AG04449 (cell line): ENCODE data around the gene LRRC28.

Experiments used
- CTCF ChIA-PET: fragments of 350-600 bp; formaldehyde crosslinking; extraction: SDS; loops from one replicate; lab custom pipeline; 2021; ENCODE audit warnings: antibody characterized with exemption; lab: Yijun Ruan, JAX
- POLR2A ChIA-PET: fragments of 400-600, 350-600 bp; formaldehyde crosslinking; extraction: SDS; loops from one replicate; lab custom pipeline; 2020; ENCODE audit warnings: antibody characterized with exemption, inconsistent platforms; lab: Yijun Ruan, JAX
- DNase-seq: peaks from one replicate; pipeline ENCODE4 v3.0.0-alpha.2; 2010; ENCODE audit warnings: low read depth, low spot score
- H3K4me3 ChIP-seq: 2 replicates; pipeline ENCODE4 v1.5.1; 2011; ENCODE audit warnings: low read depth, mild to moderate bottlenecking, control low read depth, low read length
- CTCF ChIP-seq: IDR thresholded peaks from one replicate; pipeline ENCODE4 v1.5.1; 2011; ENCODE audit warnings: mild to moderate bottlenecking, moderate library complexity, low read length, control low read depth, inconsistent platforms; ENCODE audit not compliant: insufficient read depth; ENCODE audit errors: missing control alignments

Gene LRRC28

DNA sequence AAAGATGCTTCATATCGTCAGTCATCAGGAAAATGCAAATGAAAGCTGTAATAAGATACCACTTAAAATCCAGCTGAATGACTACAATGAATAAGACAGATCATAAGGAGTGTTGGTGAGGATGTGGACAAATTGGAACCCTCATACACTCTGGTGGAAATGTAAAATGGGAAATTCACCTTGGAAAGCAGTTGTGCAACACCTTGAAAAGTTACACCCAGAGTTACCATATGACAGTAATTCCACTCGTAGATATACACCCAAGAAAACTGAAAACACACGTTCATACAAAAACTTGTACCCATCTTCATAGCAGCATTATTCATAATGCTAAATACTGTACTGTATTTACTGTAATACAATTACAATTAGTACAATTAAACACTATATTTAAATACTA lies 4.2 kb upstream of the LRRC28 start:
- DNase-seq = no peak
- POLR2A ChIA-PET = no interaction called here
- no peak overlapping the region for H3K4me3 ChIP-seq
- no peak for TF ChIP-seq CTCF
- CTCF ChIA-PET = interaction anchor here (0.9 to 1.0 kb wide), 2 partner anchors 105 to 509 kb away, joined by 3 read pairs; no protein-coding TSS in a partner anchor

GRCh38 chr15:99248000-99248715 lies 3.1 kb upstream of the LRRC28 start:
- peak overlapping the region; percentile 88 for H3K4me3 ChIP-seq
- ChIA-PET CTCF (no interaction called here), POLR2A (no interaction called here)
- no peak for TF ChIP-seq CTCF
- DNase-seq = no peak

- H3K4me3 ChIP-seq = peak within 1 kb of the TSS; percentile 88
- ChIA-PET CTCF (interaction anchor here (2.6 kb wide), 1 partner anchor 149 kb away, joined by 10 read pairs; no protein-coding TSS in a partner anchor), POLR2A (no interaction called here)
- no peak for TF ChIP-seq CTCF
- no peak for DNase-seq
These were observed 1.9 kb upstream of the LRRC28 start, which contains the start of gene TTC23 for GRCh38 chr15:99249270-99249841. TTC23 (minus strand) TSS chr15:99249581; CDS start chr15:99228712, 20,869 bp downstream.

DNA sequence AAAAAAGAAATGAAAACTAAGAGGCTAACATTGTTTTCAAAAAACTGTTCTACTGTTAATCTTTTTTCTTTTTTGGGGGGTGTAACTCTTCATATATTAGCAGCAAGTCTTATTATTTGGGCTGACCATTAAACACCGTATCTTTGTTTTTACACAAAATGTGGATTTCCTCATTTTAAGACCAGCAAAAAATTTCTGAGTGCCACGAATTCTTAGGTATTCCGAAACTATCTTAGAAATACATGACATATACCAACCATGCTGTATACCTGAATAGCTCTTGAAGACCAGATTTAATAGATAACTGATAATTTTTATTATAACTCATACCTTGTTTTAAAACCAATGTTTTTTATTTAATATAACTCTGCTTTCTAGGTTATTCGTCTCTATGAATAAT lies 1.3 kb upstream of the LRRC28 start:
- ChIA-PET CTCF (interaction anchor here (2.6 to 3.3 kb wide), 2 partner anchors 150 to 506 kb away, joined by 10 read pairs; no protein-coding TSS in a partner anchor), POLR2A (no interaction called here)
- peak overlapping the region; percentile 88 for H3K4me3 ChIP-seq
- TF ChIP-seq CTCF = no peak
- DNase-seq = no peak

GRCh38 chr15:99250494-99250856 lies 806 bp upstream of the LRRC28 start:
- H3K4me3 ChIP-seq = peak overlapping the region; percentile 86
- POLR2A ChIA-PET = interaction anchor here (0.6 kb wide), 1 partner anchor 565 kb away, joined by 3 read pairs; no protein-coding TSS in a partner anchor
- TF ChIP-seq CTCF = no peak
- CTCF ChIA-PET = interaction anchor here (2.1 to 3.3 kb wide), 3 partner anchors 22 to 506 kb away, joined by 9 to 10 read pairs (median 10); no protein-coding TSS in a partner anchor
- no peak for DNase-seq

DNA sequence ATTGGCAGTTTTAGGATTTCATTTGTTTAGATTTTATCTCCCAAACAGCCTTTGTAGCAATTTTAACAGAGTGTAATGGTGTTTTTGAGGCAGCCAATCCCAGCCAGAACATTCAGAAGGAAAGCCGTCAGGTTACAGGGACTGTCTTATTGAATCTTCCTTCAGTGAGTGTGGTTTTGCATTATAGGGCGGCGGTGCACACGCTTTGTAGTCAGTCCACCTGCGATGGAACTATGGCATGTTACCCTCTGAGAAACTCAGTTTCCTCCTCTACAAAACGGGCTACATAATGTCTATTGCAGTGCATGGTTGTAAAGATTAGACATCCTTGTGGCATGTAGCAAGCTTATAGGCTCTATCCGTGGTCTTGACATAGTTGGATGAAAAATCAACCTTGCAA lies 1.0 kb downstream of the LRRC28 start:
- H3K4me3 ChIP-seq = peak overlapping the region; percentile 75
- TF ChIP-seq CTCF = no peak
- CTCF ChIA-PET = interaction anchor here (1.2 to 3.5 kb wide), 5 partner anchors 20 to 504 kb away, joined by 4 to 15 read pairs (median 9); no protein-coding TSS in a partner anchor
- POLR2A ChIA-PET = interaction anchor here (1.6 kb wide), 1 partner anchor 452 kb away, joined by 3 read pairs; no protein-coding TSS in a partner anchor
- no peak for DNase-seq
